GM12878 (cell line): ENCODE data around the gene IQGAP2. TPM values are rescaled to one million over a fixed set of nuclear protein-coding genes. Genes with fewer than 3 reads are reported as not detected.

Experiments
- ATF7 ChIP-seq: fragments of 450-650 bp; IDR thresholded peaks from 2 replicates; pipeline ENCODE4 v1.6.1; 2016; ENCODE audit warnings: low read depth, mild to moderate bottlenecking
- BHLHE40 ChIP-seq, 2 experiments: fragments of 450-650 bp in 1 of 2; IDR thresholded peaks; 2 replicates each; pipeline ENCODE4 v1.6.1; 2011 to 2017; ENCODE audit warnings: low read depth in 2 of 2, borderline replicate concordance in 1 of 2, improper control_type of control experiment in 1 of 2, low read length in 1 of 2, mild to moderate bottlenecking in 1 of 2
- BMI1 ChIP-seq: fragments of 450-650 bp; IDR thresholded peaks from 2 replicates; pipeline ENCODE4 v1.6.1; 2016; ENCODE audit warnings: mild to moderate bottlenecking, moderate library complexity, borderline replicate concordance
- EP300 ChIP-seq, 2 experiments: fragments of 150-350 bp in 1 of 2; IDR thresholded peaks; 2 replicates each; pipeline ENCODE4 v1.6.1; 2011 to 2012; ENCODE audit warnings: low read depth in 2 of 2, low read length in 2 of 2, borderline replicate concordance in 1 of 2, improper control_type of control experiment in 1 of 2, inconsistent platforms in 1 of 2; ENCODE audit not compliant: control insufficient read depth in 1 of 2
- ESRRA ChIP-seq: IDR thresholded peaks from 2 replicates; pipeline ENCODE4 v1.6.1; 2012; ENCODE audit warnings: mild to moderate bottlenecking, low read length, improper control_type of control experiment
- FOXK2 ChIP-seq: fragments of 450-650 bp; IDR thresholded peaks from 2 replicates; pipeline ENCODE4 v1.6.1; 2017; ENCODE audit warnings: mild to moderate bottlenecking, moderate library complexity
- GATAD2B ChIP-seq: fragments of 450-650 bp; conservative IDR thresholded peaks from 2 replicates; pipeline ENCODE4 v1.6.1; 2017; ENCODE audit warnings: low read depth, mild to moderate bottlenecking, moderate library complexity
- HDAC2 ChIP-seq: fragments of 200-600 bp; sonication (generic); IDR thresholded peaks from 2 replicates; pipeline ENCODE4 v1.6.1; 2017
- IRF3 ChIP-seq: fragments of 450-650 bp; IDR thresholded peaks from 2 replicates; pipeline ENCODE4 v1.6.1; 2014; ENCODE audit warnings: mild to moderate bottlenecking
- JUNB ChIP-seq: IDR thresholded peaks from 2 replicates; pipeline ENCODE4 v1.6.1; 2016; ENCODE audit warnings: antibody characterized with exemption, mild to moderate bottlenecking
- KLF5 ChIP-seq: fragments of 450-650 bp; IDR thresholded peaks from 2 replicates; pipeline ENCODE4 v1.6.1; 2014; ENCODE audit warnings: mild to moderate bottlenecking; ENCODE audit not compliant: partially characterized antibody
- MTA3 ChIP-seq: IDR thresholded peaks from 2 replicates; pipeline ENCODE4 v1.6.1; 2012; ENCODE audit warnings: low read length, inconsistent platforms, borderline replicate concordance
- NBN ChIP-seq: fragments of 450-650 bp; IDR thresholded peaks from 2 replicates; pipeline ENCODE4 v1.6.1; 2016
- NKRF ChIP-seq: fragments of 450-650 bp; conservative IDR thresholded peaks from 2 replicates; pipeline ENCODE4 v1.6.1; 2017; ENCODE audit warnings: mild to moderate bottlenecking, moderate library complexity
- POLR2A ChIP-seq: IDR thresholded peaks from 2 replicates; pipeline ENCODE4 v1.6.1; 2011; ENCODE audit warnings: low read depth, mild to moderate bottlenecking, low read length
- RB1 ChIP-seq: fragments of 450-650 bp; formaldehyde crosslinking; IDR thresholded peaks from 2 replicates; pipeline ENCODE4 v1.6.1; 2017; ENCODE audit warnings: mild to moderate bottlenecking, borderline replicate concordance
- SKIL ChIP-seq: fragments of 450-650 bp; IDR thresholded peaks from 2 replicates; pipeline ENCODE4 v1.6.1; 2017; ENCODE audit warnings: mild to moderate bottlenecking, low read depth, inconsistent platforms; ENCODE audit not compliant: poor library complexity, severe bottlenecking
- SMARCA5 ChIP-seq: fragments of 450-650 bp; IDR thresholded peaks from 2 replicates; pipeline ENCODE4 v1.6.1; 2017; ENCODE audit warnings: mild to moderate bottlenecking
- SMC3 ChIP-seq: IDR thresholded peaks from 2 replicates; pipeline ENCODE4 v1.6.1; 2011; ENCODE audit warnings: low read length, improper control_type of control experiment, borderline replicate concordance
- SREBF2 ChIP-seq: IDR thresholded peaks from 2 replicates; pipeline ENCODE4 v1.6.1; 2012; ENCODE audit warnings: mild to moderate bottlenecking, low read length
- TARDBP ChIP-seq: IDR thresholded peaks from 2 replicates; pipeline ENCODE4 v1.6.1; 2016; ENCODE audit warnings: borderline replicate concordance
- YBX1 ChIP-seq: fragments of 450-650 bp; IDR thresholded peaks from 2 replicates; pipeline ENCODE4 v1.6.1; 2016; ENCODE audit warnings: antibody characterized with exemption
- ZBTB40 ChIP-seq: fragments of 450-650 bp; IDR thresholded peaks from 2 replicates; pipeline ENCODE4 v1.6.1; 2016; ENCODE audit warnings: mild to moderate bottlenecking, moderate library complexity, borderline replicate concordance
- ZNF274 ChIP-seq: IDR thresholded peaks from one replicate; pipeline ENCODE4 v1.8.0; 2011; ENCODE audit not compliant: insufficient read length, insufficient read depth
- polyA plus RNA-seq, 11 experiments: library from polyadenylated mRNA; depleted of rRNA in 4 of 11; unstranded in 6 of 11; stranded (reverse) in 5 of 11; fragments of >200 nt; fragmentation: Nextera tagmentation in 4 of 11; fragmentation: Illumina TruSeq in 1 of 11; extraction: Ambion mirVana in 4 of 11; extraction: Trizol in 1 of 11; gene quantifications; 1 replicate in 1 of 11; 2 replicates in 10 of 11; pipeline versions ENCODE4 v1.2.1 to v1.2.3, GENCODE V29; 2011 to 2016; ENCODE audit warnings: inconsistent platforms in 2 of 11, missing spikeins in 2 of 11, low read depth in 1 of 11
- total RNA-seq, 4 experiments: library from RNA; depleted of rRNA in 3 of 4; stranded (reverse); fragments of >200 nt in 3 of 4; fragmentation: Illumina TruSeq in 1 of 4; extraction: Trizol in 1 of 4; gene quantifications; 2 replicates each; pipeline versions ENCODE4 v1.2.1 to v1.2.3, GENCODE V29; 2013 to 2021

IQGAP2 gene
- total and polyA plus RNA-seq, 10 of the 15 experiments (the other 5 are each of a cell fraction or from before 2014, with no cell fraction given), result 14.5 to 41.4 (median 21.8) TPM

- TF ChIP-seq TARDBP (no peak), SKIL (peak; percentile 93), EP300 (IDR thresholded peaks at IDR 0.05; ENCODE audit: borderline replicate concordance in 1 of 2, control insufficient read depth in 1 of 2, low read depth in 2 of 2, low read length in 2 of 2) (peak; percentile 79 to 82; a peak in 2 of 4 replicates), ESRRA (peak; percentile 70; the same call in 1 of the 2 replicates), SREBF2 (no peak), RB1 (no peak), YBX1 (no peak), POLR2A (no peak), IRF3 (no peak), ZNF274 (no peak), GATAD2B (0 out of 2 replicates have a peak, but pooled peaks have one; percentile 37), HDAC2 (no peak), BMI1 (no peak; the same call in 1 of the 2 replicates), BHLHE40 (IDR thresholded peaks at IDR 0.05; ENCODE audit: borderline replicate concordance in 1 of 2, low read depth in 2 of 2, low read length in 1 of 2) (peak in 1 of 2 experiments; percentile 68; a peak in 2 of 4 replicates), SMARCA5 (peak; percentile 65; the same call in 1 of the 2 replicates), FOXK2 (no peak), SMC3 (no peak), KLF5 (no peak), JUNB (no peak), ATF7 (peak; percentile 94), NKRF (no peak), ZBTB40 (no peak), MTA3 (peak; percentile 43; the same call in 1 of the 2 replicates), NBN (peak; percentile 88)
Measured at GRCh38 chr5:76720988-76721569, 318.0 kb downstream of the IQGAP2 start (continued).
